HEK293T (cell line): Measurements from ENCODE around the gene CLSTN1.

Experiments used
- NFRKB ChIP-seq: fragments of 450-650 bp; IDR thresholded peaks from 2 replicates; pipeline ENCODE4 v1.6.1; 2016; ENCODE audit warnings: mild to moderate bottlenecking, moderate library complexity
- SUZ12 ChIP-seq: fragments of 450-650 bp; IDR thresholded peaks from 2 replicates; pipeline ENCODE4 v1.6.1; 2016; ENCODE audit warnings: mild to moderate bottlenecking
- TARDBP ChIP-seq: fragments of 450-650 bp; IDR thresholded peaks from 2 replicates; pipeline ENCODE4 v1.6.1; 2016

DNA sequence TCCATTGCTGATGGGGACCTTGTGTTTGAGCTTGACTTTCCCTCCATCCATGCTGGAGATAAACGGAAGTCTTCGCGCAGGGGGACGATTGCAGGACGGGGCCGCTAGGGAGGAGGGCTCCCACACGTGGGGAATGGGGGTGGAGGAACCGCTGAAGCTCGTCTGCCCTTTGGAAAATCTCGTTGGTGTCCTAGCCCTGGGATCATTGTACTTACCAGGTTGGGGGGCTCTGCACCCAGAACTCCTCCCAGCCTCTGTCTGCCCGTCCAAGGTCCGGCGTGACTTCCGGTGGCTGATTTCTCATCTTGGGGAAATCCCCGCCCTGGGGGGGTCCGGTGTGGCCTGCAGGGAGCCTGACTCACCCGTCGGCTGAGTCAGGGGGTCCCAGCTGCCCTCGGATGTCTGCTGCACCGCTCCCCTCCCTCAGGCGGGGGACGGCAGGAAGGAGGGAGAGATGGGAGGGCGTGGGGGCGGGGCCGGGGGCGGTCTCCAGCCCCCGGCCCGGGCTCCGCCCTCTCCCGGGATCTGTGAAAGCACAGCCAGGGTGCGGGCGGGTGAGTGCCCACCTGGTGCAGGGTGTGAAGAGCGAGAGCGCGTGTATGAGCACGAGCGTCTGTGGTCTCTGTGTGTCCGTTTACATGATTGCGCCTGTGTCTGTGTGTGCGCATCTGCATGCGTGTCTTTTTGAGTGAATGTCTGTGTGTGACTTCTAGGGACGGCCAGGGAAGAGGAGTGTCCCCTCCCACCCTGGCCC lies 136.5 kb downstream of the CLSTN1 start:
- TF ChIP-seq NFRKB (no peak), TARDBP (no peak), SUZ12 (no peak)
